BJ (cell line): ENCODE data around the gene HLX. TPM values are rescaled to one million over a fixed set of nuclear protein-coding genes. Genes with fewer than 3 reads are reported as not detected.

ENCODE experiments used
- CTCF ChIA-PET: fragments of 350-600 bp; formaldehyde crosslinking; extraction: SDS; loops from one replicate; lab custom pipeline; 2021; ENCODE audit warnings: antibody characterized with exemption, inconsistent platforms; lab: Yijun Ruan, JAX
- POLR2A ChIA-PET: fragments of 300-600 bp; sonication (Branson Sonifier 250); formaldehyde crosslinking; extraction: SDS; loops from one replicate; lab custom pipeline; 2021; ENCODE audit warnings: antibody characterized with exemption; lab: Charles Lee
- DNase-seq: peaks from one replicate; pipeline ENCODE4 v3.0.0-alpha.2; 2011; ENCODE audit warnings: low read depth
- H3K27me3 ChIP-seq: 2 replicates; pipeline ENCODE4 v1.6.0; 2011; ENCODE audit warnings: low read length; ENCODE audit not compliant: control insufficient read depth, insufficient read depth
- H3K36me3 ChIP-seq: 2 replicates; pipeline ENCODE4 v1.5.1; 2011; ENCODE audit warnings: low read length; ENCODE audit not compliant: control insufficient read depth, insufficient read depth
- H3K4me3 ChIP-seq: 2 replicates; pipeline ENCODE4 v1.5.1; 2011; ENCODE audit warnings: low read depth, mild to moderate bottlenecking, control low read depth, low read length
- CTCF ChIP-seq: IDR thresholded peaks from 2 replicates; pipeline ENCODE4 v1.5.1; 2011; ENCODE audit warnings: low read depth, mild to moderate bottlenecking, control low read depth, inconsistent platforms, low read length, moderate library complexity; ENCODE audit not compliant: insufficient read depth
- polyA plus RNA-seq: library from polyadenylated mRNA; depleted of rRNA; stranded (reverse); fragments of >200 nt; gene quantifications from 2 replicates; pipeline ENCODE4 v1.2.3, GENCODE V29; 2011

The HLX gene
- polyA plus RNA-seq, 1 experiment, result 4.2 TPM

DNA sequence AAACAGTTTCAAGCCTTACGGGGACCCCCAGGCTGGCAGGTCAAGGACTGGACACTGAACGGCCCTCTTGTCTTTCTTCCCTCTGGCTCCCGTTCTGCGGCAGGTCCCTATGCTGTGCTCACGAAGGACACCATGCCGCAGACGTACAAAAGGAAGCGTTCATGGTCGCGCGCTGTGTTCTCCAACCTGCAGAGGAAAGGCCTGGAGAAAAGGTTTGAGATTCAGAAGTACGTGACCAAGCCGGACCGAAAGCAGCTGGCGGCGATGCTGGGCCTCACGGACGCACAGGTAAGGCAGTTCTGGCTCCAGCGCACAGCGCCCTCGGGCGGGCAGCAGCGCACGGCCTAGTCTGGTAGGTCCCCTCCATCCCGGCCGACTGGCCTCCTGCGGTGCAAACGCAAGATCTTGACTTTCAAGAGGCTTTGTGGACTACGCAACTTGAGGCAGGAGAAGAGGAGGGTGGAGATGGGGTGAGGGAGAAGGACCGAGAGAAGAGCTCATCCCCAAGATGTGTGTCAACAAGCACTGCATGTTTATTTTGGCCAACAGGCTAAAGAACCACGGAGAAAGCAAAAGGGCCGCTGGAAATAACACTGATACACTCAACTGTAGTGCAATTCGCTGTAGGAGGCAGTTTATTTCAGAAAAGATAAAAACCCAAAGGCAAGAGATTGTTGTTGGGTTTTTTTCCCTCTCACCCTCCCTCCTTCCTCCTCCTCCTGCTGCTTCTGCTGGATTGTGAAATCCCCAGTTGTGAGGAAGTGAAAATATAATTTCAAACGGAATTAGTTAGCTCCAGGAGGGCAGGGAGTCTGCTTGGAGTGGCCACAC lies 3.0 kb downstream of the HLX start:
- CTCF ChIA-PET, result interaction anchor here (0.6 to 1.2 kb wide), 2 partner anchors 457 to 553 kb away, joined by 4 read pairs; no protein-coding TSS in a partner anchor
- Histone ChIP-seq H3K27me3 (no peaks in the 10 kb centered on the region), H3K4me3 (no peak overlapping the region), H3K36me3 (peaks cover 12% of the 10 kb centered on the region)
- no peak for DNase-seq
- no peak for TF ChIP-seq CTCF
- POLR2A ChIA-PET, result no interaction called here

GRCh38 chr1:220884109-220884980 lies 5.1 kb downstream of the HLX start:
- POLR2A ChIA-PET, result no interaction called here
- no peak for DNase-seq
- CTCF ChIA-PET, result no interaction called here
- no peak overlapping the region for H3K4me3 ChIP-seq
- H3K27me3 ChIP-seq, result peaks cover 3% of the 10 kb centered on the region
- no peak for TF ChIP-seq CTCF
- H3K36me3 ChIP-seq, result peaks cover 12% of the 10 kb centered on the region

DNA sequence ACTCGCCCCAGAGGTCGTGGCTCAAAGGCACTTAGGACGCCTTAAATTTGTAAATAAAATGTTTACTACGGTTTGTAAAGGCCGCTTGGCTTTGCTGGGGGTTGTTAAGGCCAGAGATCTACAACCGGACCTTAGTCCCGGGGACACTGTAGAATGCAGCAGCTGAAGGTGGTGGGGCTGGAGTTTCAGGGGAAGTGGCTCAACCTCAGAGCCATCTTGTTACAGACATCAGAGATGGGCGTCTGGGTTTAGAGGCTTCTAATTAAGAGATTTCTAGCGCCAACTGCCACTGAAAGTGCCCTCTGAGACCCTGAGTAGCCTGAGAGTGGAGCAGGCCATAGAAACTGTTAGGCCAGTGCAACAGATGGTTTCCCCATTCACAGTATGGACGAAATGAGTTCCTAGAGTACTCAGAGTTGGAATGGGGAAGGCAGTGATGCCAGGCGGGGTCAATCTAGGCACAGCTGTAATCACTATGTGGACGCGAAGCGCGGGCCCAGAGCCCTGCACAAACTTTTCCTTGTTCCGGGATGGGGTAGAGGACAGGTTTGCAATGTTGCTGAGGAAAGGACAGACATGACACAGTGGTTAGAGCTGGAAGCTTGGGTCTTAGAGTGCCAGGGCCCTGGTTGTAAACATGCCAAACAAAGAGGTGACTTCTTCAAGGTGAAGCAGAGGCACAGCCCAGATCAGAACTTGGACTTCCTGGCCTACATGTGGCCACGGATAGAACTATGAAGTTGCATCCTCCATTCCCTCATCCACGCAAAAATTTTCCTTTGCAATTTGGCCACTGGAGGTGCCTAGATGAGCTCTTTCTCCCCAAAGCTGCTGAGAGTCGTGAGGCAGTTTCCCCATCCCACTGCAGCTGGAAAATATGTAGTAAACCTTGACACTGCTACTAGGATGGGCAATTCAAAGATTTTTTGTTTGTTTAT lies 6.0 kb downstream of the HLX start:
- DNase-seq, result no peak
- TF ChIP-seq CTCF, result no peak

GRCh38 chr1:220885971-220886370 lies 6.7 kb downstream of the HLX start:
- Histone ChIP-seq H3K27me3 (peaks cover 3% of the 10 kb centered on the region), H3K4me3 (no peak overlapping the region), H3K36me3 (peaks cover 12% of the 10 kb centered on the region)
- no peak for DNase-seq
- CTCF ChIA-PET, result no interaction called here
- TF ChIP-seq CTCF, result no peak
- POLR2A ChIA-PET, result no interaction called here

More for the DNA sequence above, 6.0 kb downstream of the HLX start:
- Histone ChIP-seq H3K27me3 (peaks cover 3% of the 10 kb centered on the region), H3K4me3 (no peak overlapping the region), H3K36me3 (peaks cover 12% of the 10 kb centered on the region)
- POLR2A ChIA-PET, result no interaction called here
- CTCF ChIA-PET, result no interaction called here
